DOHH2 (cell line): ENCODE results near the gene SCAPER.

Source experiments
- H3F3A ChIP-seq: fragments of 200-600 bp; sonication (generic), shearing (Covaris generic); 2 replicates; pipeline ENCODE4 v1.6.0; 2016; ENCODE audit warnings: antibody characterized with exemption, mild to moderate bottlenecking; ENCODE audit not compliant: control insufficient read depth, insufficient read depth
- H3K27ac ChIP-seq: fragments of 200-600 bp; sonication (generic); 2 replicates; pipeline ENCODE4 v1.5.1; 2014; ENCODE audit warnings: low read depth, mild to moderate bottlenecking, low read length, moderate library complexity
- H3K27me3 ChIP-seq: fragments of 200-600 bp; sonication (generic); 2 replicates; pipeline ENCODE4 v1.6.1; 2014; ENCODE audit warnings: mild to moderate bottlenecking, low read length, mixed read lengths; ENCODE audit not compliant: control insufficient read depth
- H3K36me3 ChIP-seq: fragments of 200-600 bp; sonication (generic); 2 replicates; pipeline ENCODE4 v1.6.1; 2014; ENCODE audit warnings: mild to moderate bottlenecking, low read length, moderate library complexity, mixed read lengths; ENCODE audit not compliant: control insufficient read depth
- H3K4me1 ChIP-seq: fragments of 200-600 bp; sonication (generic); 2 replicates; pipeline ENCODE4 v1.6.1; 2014; ENCODE audit warnings: mild to moderate bottlenecking, low read length, mixed read lengths; ENCODE audit not compliant: control insufficient read depth
- H3K4me2 ChIP-seq: fragments of 200-600 bp; sonication (generic); 2 replicates; pipeline ENCODE4 v1.6.0; 2014; ENCODE audit warnings: mild to moderate bottlenecking, low read length, moderate library complexity
- H3K4me3 ChIP-seq: fragments of 200-600 bp; sonication (generic); 2 replicates; pipeline ENCODE4 v1.5.1; 2014; ENCODE audit warnings: mild to moderate bottlenecking, low read length, mixed read lengths
- H3K79me2 ChIP-seq: fragments of 200-600 bp; sonication (generic); 2 replicates; pipeline ENCODE4 v1.6.1; 2014; ENCODE audit warnings: mild to moderate bottlenecking, low read length, mixed read lengths; ENCODE audit not compliant: control insufficient read depth
- H3K9me2 ChIP-seq: fragments of 200-600 bp; sonication (generic); replicated peaks from 2 replicates; pipeline ENCODE4 v1.6.1; 2014; ENCODE audit warnings: mild to moderate bottlenecking, low read length, mixed read lengths; ENCODE audit not compliant: control insufficient read depth
- H3K9me3 ChIP-seq: fragments of 200-600 bp; sonication (generic); 2 replicates; pipeline ENCODE4 v1.6.1; 2014; ENCODE audit warnings: antibody characterized with exemption, low read length, mixed read lengths; ENCODE audit not compliant: control insufficient read depth, insufficient read depth
- H4K20me1 ChIP-seq: fragments of 200-600 bp; sonication (generic); 2 replicates; pipeline ENCODE4 v1.6.0; 2014; ENCODE audit warnings: low read depth, mild to moderate bottlenecking, antibody characterized with exemption, low read length, moderate library complexity; ENCODE audit not compliant: control insufficient read depth, insufficient read depth
- EZH2phosphoT487 ChIP-seq: fragments of 200-600 bp; sonication (generic); IDR thresholded peaks from 2 replicates; pipeline ENCODE4 v1.6.1; 2017; ENCODE audit warnings: borderline replicate concordance, mild to moderate bottlenecking, antibody characterized with exemption, low read length, moderate library complexity, mixed read lengths
- TF ChIP-seq, protein P1 (sequence below): fragments of 200-600 bp; sonication (generic); IDR thresholded peaks from one replicate; pipeline ENCODE4 v1.5.1; 2014; ENCODE audit warnings: antibody characterized with exemption, mild to moderate bottlenecking, low read depth, low read length; ENCODE audit not compliant: poor library complexity, severe bottlenecking

Gene SCAPER

DNA sequence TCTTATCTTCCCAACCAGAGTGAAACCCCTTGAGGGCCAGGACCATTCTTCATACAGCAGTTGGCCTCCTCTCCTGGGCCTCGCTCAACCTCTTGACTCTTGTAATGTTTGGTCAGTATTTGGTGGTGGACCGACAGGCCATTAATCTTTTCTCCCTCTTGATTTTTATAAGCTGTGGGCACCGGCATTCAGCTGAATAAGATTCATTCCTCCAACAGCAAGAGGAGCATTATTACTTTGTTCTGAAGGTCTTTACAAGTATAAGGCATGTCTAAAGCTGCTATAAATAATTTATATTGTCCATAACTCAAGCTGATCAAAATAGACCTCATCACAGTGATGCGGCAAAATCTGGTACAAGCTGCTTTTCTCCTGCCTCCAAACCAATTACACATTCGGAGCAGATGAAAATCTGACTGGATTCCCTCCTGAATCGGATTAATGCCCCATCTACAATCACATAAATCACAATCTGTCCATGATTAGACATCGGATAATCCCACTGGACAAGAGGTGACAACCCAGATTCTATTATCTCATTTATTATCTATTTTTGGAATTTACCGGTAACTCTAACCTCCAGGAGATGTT, 576.9 kb downstream of the SCAPER start:
- TF ChIP-seq EZH2phosphoT487, result no peak
- TF ChIP-seq, protein P1, sequence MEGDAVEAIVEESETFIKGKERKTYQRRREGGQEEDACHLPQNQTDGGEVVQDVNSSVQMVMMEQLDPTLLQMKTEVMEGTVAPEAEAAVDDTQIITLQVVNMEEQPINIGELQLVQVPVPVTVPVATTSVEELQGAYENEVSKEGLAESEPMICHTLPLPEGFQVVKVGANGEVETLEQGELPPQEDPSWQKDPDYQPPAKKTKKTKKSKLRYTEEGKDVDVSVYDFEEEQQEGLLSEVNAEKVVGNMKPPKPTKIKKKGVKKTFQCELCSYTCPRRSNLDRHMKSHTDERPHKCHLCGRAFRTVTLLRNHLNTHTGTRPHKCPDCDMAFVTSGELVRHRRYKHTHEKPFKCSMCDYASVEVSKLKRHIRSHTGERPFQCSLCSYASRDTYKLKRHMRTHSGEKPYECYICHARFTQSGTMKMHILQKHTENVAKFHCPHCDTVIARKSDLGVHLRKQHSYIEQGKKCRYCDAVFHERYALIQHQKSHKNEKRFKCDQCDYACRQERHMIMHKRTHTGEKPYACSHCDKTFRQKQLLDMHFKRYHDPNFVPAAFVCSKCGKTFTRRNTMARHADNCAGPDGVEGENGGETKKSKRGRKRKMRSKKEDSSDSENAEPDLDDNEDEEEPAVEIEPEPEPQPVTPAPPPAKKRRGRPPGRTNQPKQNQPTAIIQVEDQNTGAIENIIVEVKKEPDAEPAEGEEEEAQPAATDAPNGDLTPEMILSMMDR, result no peak

DNA sequence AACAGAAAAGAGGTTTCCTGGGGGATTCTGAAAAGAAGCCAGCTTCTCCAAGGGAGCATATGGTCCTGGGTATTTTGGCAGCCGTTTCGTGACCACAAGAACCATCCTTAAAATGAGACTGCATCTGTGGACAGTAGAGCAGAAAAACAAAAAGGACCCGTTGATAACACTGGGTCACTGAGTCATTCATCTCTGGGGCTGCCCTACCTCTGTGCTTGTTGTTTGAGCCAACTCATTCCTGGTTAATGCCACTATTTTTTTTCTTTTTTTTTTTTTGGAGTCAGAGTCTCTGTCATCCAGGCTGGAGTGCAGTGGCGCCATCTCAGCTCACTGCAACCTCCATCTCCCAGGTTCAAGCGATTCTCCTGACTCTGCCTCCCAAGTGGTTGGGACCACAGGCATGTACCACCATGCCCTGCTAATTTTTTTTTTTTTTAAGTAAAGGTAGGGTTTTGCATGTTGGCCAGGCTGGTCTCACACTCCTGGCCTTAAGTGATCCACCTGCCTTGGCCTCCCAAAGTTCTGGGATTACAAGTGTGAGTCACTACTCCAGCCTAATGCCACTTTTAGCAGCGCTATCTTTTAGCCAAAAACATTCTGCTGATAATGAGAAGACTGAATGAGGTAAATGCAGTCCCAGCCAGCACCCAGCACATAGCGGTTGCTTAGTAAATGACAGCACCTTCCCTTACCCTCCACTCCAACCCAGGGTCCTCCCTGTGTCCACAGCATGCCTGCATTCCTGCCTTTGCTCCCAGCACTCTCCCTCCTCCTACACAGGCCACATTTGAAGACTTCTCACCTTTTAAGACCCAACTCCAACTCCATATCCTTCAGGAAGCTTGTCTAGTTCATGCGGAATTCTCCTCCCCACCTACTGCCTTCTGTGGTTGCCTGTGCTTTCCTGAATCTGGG, 577.7 kb downstream of the SCAPER start:
- TF ChIP-seq EZH2phosphoT487, result no peak
- TF ChIP-seq, protein P1, result no peak

More for the DNA sequence above, 576.9 kb downstream of the SCAPER start:
- Histone ChIP-seq H3K27me3 (peaks cover 31% of the 10 kb centered on the region; the same call in 1 of the 2 replicates), H3K79me2 (no peaks in the 10 kb centered on the region), H3K9me3 (no peaks in the 10 kb centered on the region), H3K4me1 (peaks cover 5% of the 10 kb centered on the region), H3F3A (no peaks in the 10 kb centered on the region), H3K27ac (no peak overlapping the region), H3K9me2 (no peaks in the 10 kb centered on the region), H3K4me3 (no peak overlapping the region), H4K20me1 (no peaks in the 10 kb centered on the region), H3K36me3 (no peaks in the 10 kb centered on the region), H3K4me2 (no peak overlapping the region)

DNA sequence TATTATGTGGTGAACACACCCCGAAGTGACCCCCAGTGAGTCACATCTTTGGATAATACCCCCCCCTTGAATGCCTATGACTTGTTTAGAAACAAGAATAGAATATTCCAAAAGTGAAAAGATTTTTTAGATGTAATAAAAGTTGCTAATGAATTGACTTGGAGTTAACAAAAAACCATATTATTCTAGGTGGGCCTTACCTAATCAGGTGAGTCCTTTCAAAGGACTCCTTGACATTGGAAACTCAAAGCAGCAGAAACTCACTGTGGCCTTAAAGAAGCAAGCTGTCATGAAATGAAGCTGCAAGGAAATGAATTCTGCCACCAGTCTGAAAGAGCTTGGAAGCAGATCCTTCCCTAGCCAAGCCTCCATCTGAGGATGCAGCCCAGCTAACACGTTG, 579.4 kb downstream of the SCAPER start:
- H3K27me3 ChIP-seq, result peaks cover 36% of the 10 kb centered on the region
- TF ChIP-seq EZH2phosphoT487, result no peak
- TF ChIP-seq, protein P1, result no peak

More for the DNA sequence above, 577.7 kb downstream of the SCAPER start:
- no peak overlapping the region for H3K27ac ChIP-seq
- H3K36me3 ChIP-seq, result no peaks in the 10 kb centered on the region
- peaks cover 11% of the 10 kb centered on the region for H3K4me1 ChIP-seq
- H3K27me3 ChIP-seq, result peaks cover 36% of the 10 kb centered on the region
- no peaks in the 10 kb centered on the region for H3K9me3 ChIP-seq
- no peak overlapping the region for H3K4me2 ChIP-seq
- H3K4me3 ChIP-seq, result no peak overlapping the region
- H3F3A ChIP-seq, result no peaks in the 10 kb centered on the region
- no peaks in the 10 kb centered on the region for H3K79me2 ChIP-seq
- no peaks in the 10 kb centered on the region for H4K20me1 ChIP-seq
- H3K9me2 ChIP-seq, result no peaks in the 10 kb centered on the region

More for the DNA sequence above, 579.4 kb downstream of the SCAPER start:
- Histone ChIP-seq H4K20me1 (no peaks in the 10 kb centered on the region), H3K9me2 (no peaks in the 10 kb centered on the region), H3K36me3 (no peaks in the 10 kb centered on the region), H3K79me2 (no peaks in the 10 kb centered on the region), H3K4me2 (no peak overlapping the region), H3K4me3 (no peak overlapping the region), H3K4me1 (peaks cover 11% of the 10 kb centered on the region), H3F3A (no peaks in the 10 kb centered on the region), H3K9me3 (no peaks in the 10 kb centered on the region), H3K27ac (no peak overlapping the region)
